ENCODE data around the gene LRFN5. TPM values are rescaled to one million over a fixed set of nuclear protein-coding genes. Genes with fewer than 3 reads are reported as not detected.

The LRFN5 gene
- total RNA-seq, 1 donor from 2014 or later, result 13.3 TPM

- no peaks in the 10 kb centered on the region for H3K9me3 Mint-ChIP-seq (ENCODE audit: unreplicated experiment)
- peaks cover 19% of the 10 kb centered on the region for H3K27me3 Mint-ChIP-seq (ENCODE audit: unreplicated experiment)
- H3K4me3 Mint-ChIP-seq (ENCODE audit: unreplicated experiment), result peak overlapping the region; percentile 96
- no peaks in the 10 kb centered on the region for H3K36me3 Mint-ChIP-seq (ENCODE audit: low read depth, unreplicated experiment)
- DNase-seq (ENCODE audit: low spot score), result peak; percentile 53
- H3K27ac Mint-ChIP-seq (ENCODE audit: unreplicated experiment), result peak overlapping the region; percentile 99
- H3K4me1 Mint-ChIP-seq (ENCODE audit: unreplicated experiment), result peaks cover 25% of the 10 kb centered on the region
- TF ChIP-seq, protein P1, sequence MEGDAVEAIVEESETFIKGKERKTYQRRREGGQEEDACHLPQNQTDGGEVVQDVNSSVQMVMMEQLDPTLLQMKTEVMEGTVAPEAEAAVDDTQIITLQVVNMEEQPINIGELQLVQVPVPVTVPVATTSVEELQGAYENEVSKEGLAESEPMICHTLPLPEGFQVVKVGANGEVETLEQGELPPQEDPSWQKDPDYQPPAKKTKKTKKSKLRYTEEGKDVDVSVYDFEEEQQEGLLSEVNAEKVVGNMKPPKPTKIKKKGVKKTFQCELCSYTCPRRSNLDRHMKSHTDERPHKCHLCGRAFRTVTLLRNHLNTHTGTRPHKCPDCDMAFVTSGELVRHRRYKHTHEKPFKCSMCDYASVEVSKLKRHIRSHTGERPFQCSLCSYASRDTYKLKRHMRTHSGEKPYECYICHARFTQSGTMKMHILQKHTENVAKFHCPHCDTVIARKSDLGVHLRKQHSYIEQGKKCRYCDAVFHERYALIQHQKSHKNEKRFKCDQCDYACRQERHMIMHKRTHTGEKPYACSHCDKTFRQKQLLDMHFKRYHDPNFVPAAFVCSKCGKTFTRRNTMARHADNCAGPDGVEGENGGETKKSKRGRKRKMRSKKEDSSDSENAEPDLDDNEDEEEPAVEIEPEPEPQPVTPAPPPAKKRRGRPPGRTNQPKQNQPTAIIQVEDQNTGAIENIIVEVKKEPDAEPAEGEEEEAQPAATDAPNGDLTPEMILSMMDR (IDR thresholded peaks at IDR 0.05; ENCODE audit: unreplicated experiment), result no peak
Measured at GRCh38 chr14:41605550-41606281, 960 bp upstream of the LRFN5 start.

DNA sequence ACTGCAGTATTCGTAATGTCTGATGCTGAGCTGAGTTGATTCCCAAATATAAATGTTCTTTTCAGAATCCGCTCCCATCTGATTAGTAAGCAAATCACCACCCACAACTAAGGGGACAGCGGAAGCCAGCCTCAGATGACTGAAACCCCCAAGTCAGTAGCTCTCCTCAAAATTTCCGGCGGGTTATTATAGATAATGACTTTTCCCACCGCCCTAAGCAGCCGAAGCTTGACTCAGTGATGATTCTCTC is 469 bp upstream of the LRFN5 start:
- Mint-ChIP-seq H3K27me3 (ENCODE audit: unreplicated experiment) (peaks cover 19% of the 10 kb centered on the region), H3K27ac (ENCODE audit: unreplicated experiment) (peak overlapping the region; percentile 80), H3K9me3 (ENCODE audit: unreplicated experiment) (no peaks in the 10 kb centered on the region), H3K4me1 (ENCODE audit: unreplicated experiment) (peaks cover 25% of the 10 kb centered on the region), H3K4me3 (ENCODE audit: unreplicated experiment) (peak overlapping the region; percentile 96), H3K36me3 (ENCODE audit: low read depth, unreplicated experiment) (no peaks in the 10 kb centered on the region)
- TF ChIP-seq, protein P1 (IDR thresholded peaks at IDR 0.05; ENCODE audit: unreplicated experiment), result no peak
- no peak for DNase-seq (ENCODE audit: low spot score)

GRCh38 chr14:41607304-41607775 is 664 bp downstream of the LRFN5 start:
- DNase-seq (ENCODE audit: low spot score), result peak; percentile 9
- TF ChIP-seq, protein P1 (IDR thresholded peaks at IDR 0.05; ENCODE audit: unreplicated experiment), result no peak
- peaks cover 25% of the 10 kb centered on the region for H3K4me1 Mint-ChIP-seq (ENCODE audit: unreplicated experiment)
- H3K36me3 Mint-ChIP-seq (ENCODE audit: low read depth, unreplicated experiment), result no peaks in the 10 kb centered on the region
- peak overlapping the region; percentile 97 for H3K4me3 Mint-ChIP-seq (ENCODE audit: unreplicated experiment)
- no peaks in the 10 kb centered on the region for H3K9me3 Mint-ChIP-seq (ENCODE audit: unreplicated experiment)
- H3K27ac Mint-ChIP-seq (ENCODE audit: unreplicated experiment), result no peak overlapping the region
- peaks cover 19% of the 10 kb centered on the region for H3K27me3 Mint-ChIP-seq (ENCODE audit: unreplicated experiment)

DNA sequence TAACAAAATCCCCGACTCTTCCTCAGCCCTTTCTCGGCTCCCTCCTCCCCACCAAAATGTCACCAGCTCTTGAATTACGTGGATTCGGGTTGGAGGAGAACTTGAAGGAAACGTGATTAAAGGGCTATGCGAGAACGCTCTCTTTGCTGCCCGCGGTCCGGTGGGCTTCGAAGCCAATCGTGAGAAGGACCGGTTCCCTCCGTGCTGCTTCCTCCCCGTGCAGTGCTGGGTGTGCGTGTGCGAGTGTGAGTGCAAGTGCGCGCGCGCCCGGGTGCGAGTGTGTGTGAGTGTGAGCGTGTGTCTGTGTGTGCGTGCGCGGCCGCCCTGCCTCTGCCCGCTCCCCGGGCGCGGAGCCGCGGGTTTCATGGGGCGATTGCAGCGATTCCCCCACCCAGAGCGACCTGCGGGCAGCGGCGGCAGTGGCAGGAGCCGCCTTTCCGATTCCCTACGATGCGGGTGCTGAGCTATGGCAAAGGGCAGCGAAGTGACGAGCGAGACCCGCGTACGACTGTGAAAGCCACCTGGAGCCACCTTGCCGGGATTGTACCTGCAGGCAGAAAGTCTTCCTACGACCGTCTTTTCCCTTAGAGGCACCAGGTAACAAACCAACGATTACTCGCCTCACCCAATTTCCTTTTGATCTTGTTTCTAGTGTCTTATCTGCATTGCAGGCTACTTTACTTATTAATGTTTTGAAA is 1.4 kb downstream of the LRFN5 start:
- Mint-ChIP-seq H3K4me1 (ENCODE audit: unreplicated experiment) (peaks cover 25% of the 10 kb centered on the region), H3K9me3 (ENCODE audit: unreplicated experiment) (no peaks in the 10 kb centered on the region), H3K4me3 (ENCODE audit: unreplicated experiment) (peak overlapping the region; percentile 97), H3K36me3 (ENCODE audit: low read depth, unreplicated experiment) (no peaks in the 10 kb centered on the region), H3K27me3 (ENCODE audit: unreplicated experiment) (peaks cover 19% of the 10 kb centered on the region), H3K27ac (ENCODE audit: unreplicated experiment) (peak overlapping the region; percentile 20)
- TF ChIP-seq, protein P1 (IDR thresholded peaks at IDR 0.05; ENCODE audit: unreplicated experiment), result no peak
- DNase-seq (ENCODE audit: low spot score), result peak; percentile 40
